SK-N-SH treated with all-trans-retinoic acid at 6 μM for 48 hours (cell line): ENCODE results near the gene RCOR1.

Experiments
- ATAC-seq: fragments of 200-7000 bp; cut with Tn5 transposase; 3 replicates; pipeline ENCODE4 v1.9.1; 2020; ENCODE audit warnings: mild to moderate bottlenecking, moderate library complexity
- ARNTL ChIP-seq: fragments of 450-650 bp; formaldehyde crosslinking; IDR thresholded peaks from 2 replicates; pipeline ENCODE4 v1.5.0; 2020; ENCODE audit warnings: low read depth, mild to moderate bottlenecking, moderate library complexity, borderline replicate concordance
- CREB5 ChIP-seq: fragments of 250-450 bp; sonication (Bioruptor Pico); IDR thresholded peaks from 2 replicates; pipeline ENCODE4 v1.5.1; 2020; ENCODE audit warnings: low read depth, mild to moderate bottlenecking, moderate library complexity
- CSDC2 ChIP-seq: fragments of 250-450 bp; sonication (Bioruptor Pico); IDR thresholded peaks from 2 replicates; pipeline ENCODE4 v1.5.0; 2020; ENCODE audit warnings: mild to moderate bottlenecking, moderate library complexity
- ESRRG ChIP-seq: fragments of 250-450 bp; sonication (Bioruptor Pico); IDR thresholded peaks from 2 replicates; pipeline ENCODE4 v1.6.1; 2021; ENCODE audit warnings: mild to moderate bottlenecking
- OSR1 ChIP-seq: fragments of 250-450 bp; sonication (Bioruptor Pico); IDR thresholded peaks from 2 replicates; pipeline ENCODE4 v1.8.0; 2022; ENCODE audit warnings: moderate library complexity, mild to moderate bottlenecking, inconsistent platforms
- POU6F1 ChIP-seq: fragments of 250-450 bp; sonication (Bioruptor Pico); IDR thresholded peaks from 2 replicates; pipeline ENCODE4 v1.8.0; 2021; ENCODE audit warnings: low read depth, mild to moderate bottlenecking, moderate library complexity, borderline replicate concordance
- PPARA ChIP-seq: fragments of 250-450 bp; sonication (Bioruptor Pico); IDR thresholded peaks from 2 replicates; pipeline ENCODE4 v1.5.0; 2020; ENCODE audit warnings: mild to moderate bottlenecking, borderline replicate concordance
- RARB ChIP-seq: fragments of 250-450 bp; sonication (Bioruptor Pico); IDR thresholded peaks from 2 replicates; pipeline ENCODE4 v1.8.0; 2021; ENCODE audit warnings: mild to moderate bottlenecking, moderate library complexity
- TCF4 ChIP-seq: fragments of 250-450 bp; sonication (Bioruptor Pico); IDR thresholded peaks from 2 replicates; pipeline ENCODE4 v1.8.0; 2021; ENCODE audit warnings: mild to moderate bottlenecking, moderate library complexity, borderline replicate concordance
- TOX ChIP-seq: fragments of 250-450 bp; sonication (Bioruptor Pico); IDR thresholded peaks from 2 replicates; pipeline ENCODE4 v1.8.0; 2021; ENCODE audit warnings: mild to moderate bottlenecking, moderate library complexity, borderline replicate concordance
- ZFP3 ChIP-seq: fragments of 250-450 bp; sonication (Bioruptor Pico); IDR thresholded peaks from 2 replicates; pipeline ENCODE4 v1.5.0; 2020; ENCODE audit warnings: mild to moderate bottlenecking, moderate library complexity
- ZFP30 ChIP-seq: fragments of 450-650 bp; formaldehyde crosslinking; IDR thresholded peaks from 2 replicates; pipeline ENCODE4 v1.5.0; 2022; ENCODE audit warnings: mild to moderate bottlenecking, moderate library complexity
- ZNF565 ChIP-seq: fragments of 450-650 bp; formaldehyde crosslinking; conservative IDR thresholded peaks from 2 replicates; pipeline ENCODE4 v1.5.0; 2020; ENCODE audit warnings: low read depth, mild to moderate bottlenecking, moderate library complexity
- ZNF70 ChIP-seq: fragments of 450-650 bp; formaldehyde crosslinking; IDR thresholded peaks from 2 replicates; pipeline ENCODE4 v1.5.0; 2020; ENCODE audit warnings: mild to moderate bottlenecking, moderate library complexity
- TF ChIP-seq, protein P1 (sequence below): fragments of 250-450 bp; sonication (Bioruptor Pico); IDR thresholded peaks from 2 replicates; pipeline ENCODE4 v1.8.0; 2020; ENCODE audit warnings: mild to moderate bottlenecking, moderate library complexity, borderline replicate concordance
- TF ChIP-seq, protein P2 (sequence below): fragments of 250-450 bp; sonication (Bioruptor Pico); IDR thresholded peaks from 2 replicates; pipeline ENCODE4 v1.5.0; 2020; ENCODE audit warnings: mild to moderate bottlenecking, moderate library complexity

The RCOR1 gene

DNA sequence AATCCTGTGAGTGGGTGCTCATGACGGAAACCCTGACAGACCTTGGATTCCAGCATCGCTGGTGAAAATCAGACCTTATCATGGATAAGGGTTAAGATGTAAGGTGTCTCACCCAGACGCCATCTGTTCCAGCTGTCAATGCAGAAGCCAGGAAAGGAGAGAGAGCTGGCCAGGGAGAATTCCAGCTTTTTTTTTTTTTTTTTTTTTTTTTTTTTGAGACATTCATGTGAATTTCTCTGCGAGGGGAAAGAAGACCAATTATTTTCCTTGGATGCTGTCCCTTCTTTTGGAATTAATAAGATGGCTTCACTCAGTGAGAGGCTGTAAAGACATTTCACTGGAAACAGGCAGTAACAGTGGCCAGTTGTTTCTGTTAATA is 186.6 kb downstream of the RCOR1 start:
- TF ChIP-seq, protein P1, sequence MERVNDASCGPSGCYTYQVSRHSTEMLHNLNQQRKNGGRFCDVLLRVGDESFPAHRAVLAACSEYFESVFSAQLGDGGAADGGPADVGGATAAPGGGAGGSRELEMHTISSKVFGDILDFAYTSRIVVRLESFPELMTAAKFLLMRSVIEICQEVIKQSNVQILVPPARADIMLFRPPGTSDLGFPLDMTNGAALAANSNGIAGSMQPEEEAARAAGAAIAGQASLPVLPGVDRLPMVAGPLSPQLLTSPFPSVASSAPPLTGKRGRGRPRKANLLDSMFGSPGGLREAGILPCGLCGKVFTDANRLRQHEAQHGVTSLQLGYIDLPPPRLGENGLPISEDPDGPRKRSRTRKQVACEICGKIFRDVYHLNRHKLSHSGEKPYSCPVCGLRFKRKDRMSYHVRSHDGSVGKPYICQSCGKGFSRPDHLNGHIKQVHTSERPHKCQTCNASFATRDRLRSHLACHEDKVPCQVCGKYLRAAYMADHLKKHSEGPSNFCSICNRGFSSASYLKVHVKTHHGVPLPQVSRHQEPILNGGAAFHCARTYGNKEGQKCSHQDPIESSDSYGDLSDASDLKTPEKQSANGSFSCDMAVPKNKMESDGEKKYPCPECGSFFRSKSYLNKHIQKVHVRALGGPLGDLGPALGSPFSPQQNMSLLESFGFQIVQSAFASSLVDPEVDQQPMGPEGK, result no peak
- no peak for TF ChIP-seq ARNTL (CRISPR knock-in tag)
- TF ChIP-seq ZNF70 (CRISPR knock-in tag), result no peak
- TF ChIP-seq POU6F1, result no peak
- no peak for TF ChIP-seq CREB5 (CRISPR knock-in tag)
- no peak for TF ChIP-seq ZFP3
- no peak for TF ChIP-seq ESRRG (CRISPR knock-in tag)
- no peak for TF ChIP-seq ZNF565
- TF ChIP-seq RARB (CRISPR knock-in tag), result no peak
- ATAC-seq, result no peak

DNA sequence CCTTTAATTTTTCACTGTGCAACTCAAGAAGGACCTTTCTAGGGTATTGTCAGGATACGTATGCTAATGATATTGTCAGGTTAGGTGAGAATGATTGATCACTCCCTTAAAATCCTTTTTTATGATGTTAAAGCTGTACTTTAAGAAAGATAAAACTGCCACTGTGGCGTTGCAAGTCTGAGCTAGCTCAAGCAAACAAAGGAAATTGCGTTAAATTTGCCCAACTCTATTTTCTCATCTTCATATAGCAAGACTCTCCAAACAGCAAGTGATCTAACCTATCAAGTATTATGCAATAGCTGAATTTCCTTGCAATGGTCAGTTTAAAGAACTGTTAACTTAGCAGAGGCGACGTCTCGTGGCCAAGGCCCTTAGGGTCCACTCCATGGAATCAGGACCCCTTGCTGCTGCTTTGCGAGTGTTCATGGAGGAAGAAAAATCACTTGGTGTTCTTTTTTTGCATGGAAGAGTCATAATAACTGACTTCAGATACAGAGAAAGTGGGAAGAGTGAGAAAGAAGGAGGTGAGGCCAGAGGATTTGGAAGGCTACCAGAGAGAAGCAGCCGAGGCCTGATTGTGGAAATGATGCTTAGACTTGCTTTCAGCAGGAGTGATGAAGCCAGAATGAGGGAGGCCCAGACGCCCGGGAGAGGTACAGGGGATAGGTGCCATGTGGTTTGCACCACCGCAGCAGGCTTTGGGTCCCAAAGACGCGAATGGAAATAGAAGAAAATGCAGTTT is 187.3 kb downstream of the RCOR1 start:
- no peak for TF ChIP-seq ZFP3
- no peak for TF ChIP-seq ARNTL (CRISPR knock-in tag)
- TF ChIP-seq TOX (CRISPR knock-in tag), result no peak
- TF ChIP-seq, protein P1, result no peak
- TF ChIP-seq ZNF70 (CRISPR knock-in tag), result no peak
- no peak for TF ChIP-seq TCF4 (CRISPR knock-in tag)
- no peak for TF ChIP-seq CSDC2 (CRISPR knock-in tag)
- no peak for TF ChIP-seq OSR1 (CRISPR knock-in tag)
- no peak for TF ChIP-seq PPARA
- no peak for TF ChIP-seq ESRRG (CRISPR knock-in tag)
- no peak for TF ChIP-seq ZFP30
- TF ChIP-seq, protein P2, sequence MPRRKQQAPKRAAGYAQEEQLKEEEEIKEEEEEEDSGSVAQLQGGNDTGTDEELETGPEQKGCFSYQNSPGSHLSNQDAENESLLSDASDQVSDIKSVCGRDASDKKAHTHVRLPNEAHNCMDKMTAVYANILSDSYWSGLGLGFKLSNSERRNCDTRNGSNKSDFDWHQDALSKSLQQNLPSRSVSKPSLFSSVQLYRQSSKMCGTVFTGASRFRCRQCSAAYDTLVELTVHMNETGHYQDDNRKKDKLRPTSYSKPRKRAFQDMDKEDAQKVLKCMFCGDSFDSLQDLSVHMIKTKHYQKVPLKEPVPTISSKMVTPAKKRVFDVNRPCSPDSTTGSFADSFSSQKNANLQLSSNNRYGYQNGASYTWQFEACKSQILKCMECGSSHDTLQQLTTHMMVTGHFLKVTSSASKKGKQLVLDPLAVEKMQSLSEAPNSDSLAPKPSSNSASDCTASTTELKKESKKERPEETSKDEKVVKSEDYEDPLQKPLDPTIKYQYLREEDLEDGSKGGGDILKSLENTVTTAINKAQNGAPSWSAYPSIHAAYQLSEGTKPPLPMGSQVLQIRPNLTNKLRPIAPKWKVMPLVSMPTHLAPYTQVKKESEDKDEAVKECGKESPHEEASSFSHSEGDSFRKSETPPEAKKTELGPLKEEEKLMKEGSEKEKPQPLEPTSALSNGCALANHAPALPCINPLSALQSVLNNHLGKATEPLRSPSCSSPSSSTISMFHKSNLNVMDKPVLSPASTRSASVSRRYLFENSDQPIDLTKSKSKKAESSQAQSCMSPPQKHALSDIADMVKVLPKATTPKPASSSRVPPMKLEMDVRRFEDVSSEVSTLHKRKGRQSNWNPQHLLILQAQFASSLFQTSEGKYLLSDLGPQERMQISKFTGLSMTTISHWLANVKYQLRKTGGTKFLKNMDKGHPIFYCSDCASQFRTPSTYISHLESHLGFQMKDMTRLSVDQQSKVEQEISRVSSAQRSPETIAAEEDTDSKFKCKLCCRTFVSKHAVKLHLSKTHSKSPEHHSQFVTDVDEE (CRISPR knock-in tag), result no peak
- TF ChIP-seq, all 23 proteins: peak for 0
- no peak for ATAC-seq
